Measurements from ENCODE around the gene TMEM33.

Gene TMEM33

GRCh38 chr4:41967392-41967791 is 32.2 kb downstream of the TMEM33 start:
- DNase-seq (ENCODE audit: extremely low read depth, low read depth) = no peak
- TF ChIP-seq CTCF (IDR thresholded peaks at IDR 0.05; ENCODE audit: low read depth, low read length) = no peak

- DNase-seq (ENCODE audit: extremely low read depth, low read depth) = no peak
- no peak for TF ChIP-seq CTCF (IDR thresholded peaks at IDR 0.05; ENCODE audit: low read depth, low read length)
Observed at GRCh38 chr4:41969671-41970070, 34.4 kb downstream of the TMEM33 start.

- no peak for DNase-seq (ENCODE audit: extremely low read depth, low read depth)
- no peak for TF ChIP-seq CTCF (IDR thresholded peaks at IDR 0.05; ENCODE audit: low read depth, low read length)
Observed at GRCh38 chr4:41975341-41975740, 40.1 kb downstream of the TMEM33 start.

GRCh38 chr4:41976775-41977516 is 41.7 kb downstream of the TMEM33 start:
- TF ChIP-seq CTCF (IDR thresholded peaks at IDR 0.05; ENCODE audit: low read depth, low read length) = no peak
- no peak for DNase-seq (ENCODE audit: extremely low read depth, low read depth)

GRCh38 chr4:41977709-41978108 is 42.5 kb downstream of the TMEM33 start:
- no peak for TF ChIP-seq CTCF (IDR thresholded peaks at IDR 0.05; ENCODE audit: low read depth, low read length)
- DNase-seq (ENCODE audit: extremely low read depth, low read depth) = no peak

- no peak for DNase-seq (ENCODE audit: extremely low read depth, low read depth)
- no peak for TF ChIP-seq CTCF (IDR thresholded peaks at IDR 0.05; ENCODE audit: low read depth, low read length)
Observed at GRCh38 chr4:41981456-41981855, 46.2 kb downstream of the TMEM33 start, which contains the start of gene DCAF4L1. DCAF4L1 (plus strand) TSS chr4:41981756; CDS start chr4:41981793, 37 bp downstream.

- DNase-seq (ENCODE audit: extremely low read depth, low read depth) = no peak
- no peak for TF ChIP-seq CTCF (IDR thresholded peaks at IDR 0.05; ENCODE audit: low read depth, low read length)
Observed at GRCh38 chr4:41982716-41983115, 47.5 kb downstream of the TMEM33 start.

Data from AG09319 (cell line).